GM19452 (cell line): ENCODE results near the gene APH1B.
"Not testable (repeated sequence)": the region's sequence is repeated elsewhere in the genome, so short reads cannot be mapped to it uniquely, and the experiment has no call there.

ENCODE experiments used
- ATAC-seq: cut with Tn5 transposase; IDR thresholded peaks from one replicate; pipeline ENCODE4 v1.9.1; 2021; ENCODE audit not compliant: unreplicated experiment

APH1B gene

DNA sequence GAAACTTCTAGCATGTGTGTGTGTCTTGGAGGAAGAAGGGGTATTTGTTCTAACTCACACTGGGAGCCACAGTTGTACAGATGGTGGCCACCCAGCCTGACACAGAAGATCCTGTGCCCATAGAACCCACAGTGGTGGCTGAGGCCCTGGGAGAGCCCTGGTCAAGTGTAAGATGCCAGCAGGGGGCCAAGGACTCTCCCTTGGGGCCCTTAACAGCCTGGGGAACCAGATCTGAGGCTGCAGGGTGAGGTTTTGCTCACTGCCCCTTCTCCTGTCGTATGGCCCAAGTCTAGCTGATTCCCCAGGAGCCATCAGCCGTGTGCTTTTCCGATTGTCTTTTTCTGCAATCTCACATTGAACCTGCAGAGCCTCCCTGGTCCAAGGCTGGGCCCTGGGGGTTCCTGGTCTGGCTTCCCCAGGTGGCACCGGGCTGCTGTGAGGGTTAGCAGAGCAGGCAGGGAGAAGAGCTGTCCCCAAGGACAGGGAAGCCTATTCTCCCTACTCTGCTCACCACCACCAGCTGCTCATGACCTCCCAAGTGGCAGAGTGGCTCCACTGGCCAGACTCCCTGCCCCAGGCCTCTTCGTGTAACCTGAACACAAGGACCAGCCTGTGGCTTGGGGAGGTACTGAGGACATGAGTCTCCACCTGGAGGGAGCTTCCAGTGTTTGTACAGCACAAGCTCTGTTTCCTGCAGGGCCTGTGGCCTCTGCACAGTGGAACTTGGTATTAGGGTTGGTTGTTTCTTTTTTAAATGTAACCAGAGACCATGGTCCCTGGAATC is 52.4 kb downstream of the APH1B start:
- ATAC-seq, result no peak

- no peak for ATAC-seq
Measured at GRCh38 chr15:63330926-63331325, 53.5 kb downstream of the APH1B start.

- ATAC-seq, result no peak
Measured at GRCh38 chr15:63331456-63331855, 54.1 kb downstream of the APH1B start.

- no peak for ATAC-seq
Measured at GRCh38 chr15:63332367-63333124, 55.1 kb downstream of the APH1B start.

- no peak for ATAC-seq
Measured at GRCh38 chr15:63334821-63335220, 57.4 kb downstream of the APH1B start.

GRCh38 chr15:63335543-63336240 is 58.3 kb downstream of the APH1B start:
- no peak for ATAC-seq

GRCh38 chr15:63337046-63337445 is 59.6 kb downstream of the APH1B start:
- ATAC-seq, result no peak

DNA sequence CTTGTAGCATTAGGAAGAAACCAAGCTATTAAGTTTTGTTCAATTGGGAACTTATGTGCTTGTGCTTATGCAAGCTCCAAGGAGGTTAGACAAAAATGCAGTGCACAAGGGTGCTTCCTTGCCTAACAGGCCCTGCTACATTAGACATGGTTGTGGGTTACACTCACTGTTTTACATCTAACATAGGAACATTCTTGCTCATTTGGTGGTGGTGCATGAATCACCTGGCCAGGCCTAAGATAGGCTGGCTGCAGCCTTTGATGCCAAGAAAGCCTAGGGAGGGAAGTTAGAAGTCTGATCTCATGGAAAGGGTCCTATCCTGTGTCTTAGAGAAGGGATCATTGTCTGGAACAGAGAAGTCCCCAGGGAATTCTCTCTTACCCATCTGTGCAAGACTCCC is 60.8 kb downstream of the APH1B start:
- ATAC-seq, result no peak

- no peak for ATAC-seq
Measured at GRCh38 chr15:63339006-63339766, 61.8 kb downstream of the APH1B start.

- ATAC-seq, result no peak
Measured at GRCh38 chr15:63339836-63340235, 62.4 kb downstream of the APH1B start.

GRCh38 chr15:63340353-63340752 is 62.9 kb downstream of the APH1B start:
- no peak for ATAC-seq

DNA sequence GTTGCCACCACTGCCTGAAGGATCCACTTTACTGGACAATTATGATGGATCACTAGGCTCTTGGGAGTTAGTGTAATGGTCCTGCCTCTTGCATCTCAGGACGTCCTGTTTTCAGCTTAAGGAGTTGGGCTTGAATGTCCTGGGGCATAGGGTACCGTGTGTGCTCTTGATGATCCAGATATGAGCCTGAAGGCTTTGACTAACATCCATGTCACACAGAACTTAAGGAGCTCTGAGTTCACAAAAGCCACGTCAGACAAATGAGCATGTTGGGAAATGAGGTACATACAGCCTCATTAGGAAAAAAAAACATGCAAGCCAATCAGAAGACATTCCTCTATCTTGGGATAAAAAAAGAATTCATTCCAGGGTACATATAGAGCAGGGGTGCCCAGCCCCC is 63.5 kb downstream of the APH1B start:
- ATAC-seq, result no peak

GRCh38 chr15:63341898-63342297 is 64.5 kb downstream of the APH1B start:
- ATAC-seq, result no peak

- not testable (repeated sequence) for ATAC-seq
Measured at GRCh38 chr15:63342996-63343562, 65.7 kb downstream of the APH1B start.

- ATAC-seq, result no peak
Measured at GRCh38 chr15:63344731-63345390, 67.5 kb downstream of the APH1B start.

DNA sequence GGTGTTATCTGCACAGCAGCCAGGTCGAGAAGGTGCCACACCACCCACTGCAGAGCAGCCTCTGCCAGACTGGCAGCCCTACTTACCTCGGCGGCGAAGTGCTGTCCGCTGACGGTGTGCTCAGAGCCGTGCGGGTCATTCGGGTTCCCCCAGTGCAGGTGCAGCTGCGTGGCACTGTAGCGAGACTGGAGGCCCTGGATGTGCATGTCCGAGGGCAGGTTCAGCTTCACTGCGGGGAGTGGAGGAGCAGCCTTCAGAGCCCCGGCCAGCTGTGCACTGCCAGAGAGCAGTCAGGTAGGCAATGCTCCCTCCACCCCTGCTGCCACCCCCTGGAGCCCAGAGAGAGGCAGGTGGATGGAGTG is 68.0 kb downstream of the APH1B start:
- ATAC-seq, result no peak

- no peak for ATAC-seq
Measured at GRCh38 chr15:63347074-63347857, 69.9 kb downstream of the APH1B start.

DNA sequence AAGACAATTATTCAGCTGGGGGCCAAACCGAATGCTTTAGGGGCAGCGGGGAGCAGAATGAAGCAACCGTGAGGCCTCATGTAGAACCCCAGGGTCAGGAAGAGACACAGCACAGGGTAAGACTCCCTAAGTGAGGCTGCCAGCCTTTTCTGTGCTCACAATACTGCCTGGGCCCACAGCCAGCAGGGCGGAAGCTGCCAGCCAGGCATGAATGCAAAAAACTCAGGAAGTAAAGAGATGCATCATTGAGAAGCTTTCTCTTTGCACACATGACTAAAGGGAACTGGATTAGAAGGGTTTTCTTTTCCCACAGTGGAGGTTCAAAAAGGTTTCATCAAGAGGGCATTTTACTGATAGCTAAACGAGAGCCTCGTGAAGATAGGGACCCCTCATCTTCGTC is 71.0 kb downstream of the APH1B start:
- ATAC-seq, result no peak

GRCh38 chr15:63349156-63349555 is 71.8 kb downstream of the APH1B start:
- no peak for ATAC-seq

- ATAC-seq, result no peak
Measured at GRCh38 chr15:63349621-63350020, 72.2 kb downstream of the APH1B start.
